Measurements from ENCODE around the gene ABCA13. TPM values are rescaled to one million over a fixed set of nuclear protein-coding genes. Genes with fewer than 3 reads are reported as not detected.

Gene ABCA13
- total RNA-seq, 1 experiment from 2014 or later, result 1.7 TPM

DNA sequence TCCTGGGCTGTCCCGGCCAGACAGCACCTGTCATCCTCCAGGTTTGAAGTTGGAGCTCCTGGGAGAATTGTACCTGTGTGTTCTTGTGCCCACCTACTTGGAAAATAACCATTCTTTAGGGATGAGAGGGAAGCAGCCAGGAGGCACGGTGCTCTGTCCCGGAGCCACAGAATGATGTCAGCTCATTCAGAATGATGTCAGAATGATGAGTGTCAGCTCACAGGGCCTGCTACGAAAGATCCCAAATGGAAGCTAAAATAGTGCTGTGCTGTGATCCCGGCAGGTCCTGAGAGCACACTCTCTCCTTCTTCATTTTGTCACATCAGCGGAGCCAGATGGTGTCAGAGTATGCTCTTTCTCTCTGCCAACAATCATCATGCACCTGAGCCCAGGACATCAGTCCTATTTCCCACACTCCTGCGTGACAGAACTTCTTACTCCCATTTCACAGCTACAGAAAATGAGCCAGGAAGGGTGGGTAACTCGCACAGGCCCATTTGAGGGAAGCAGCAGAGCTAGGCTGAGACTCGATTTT, 8.3 kb downstream of the ABCA13 start:
- intact Hi-C loops (cut with micrococcal nuclease; ENCODE audit: unreplicated experiment), result no loop called here
- CTCF ChIA-PET, result no interaction called here
- POLR2A ChIA-PET, result no interaction called here

DNA sequence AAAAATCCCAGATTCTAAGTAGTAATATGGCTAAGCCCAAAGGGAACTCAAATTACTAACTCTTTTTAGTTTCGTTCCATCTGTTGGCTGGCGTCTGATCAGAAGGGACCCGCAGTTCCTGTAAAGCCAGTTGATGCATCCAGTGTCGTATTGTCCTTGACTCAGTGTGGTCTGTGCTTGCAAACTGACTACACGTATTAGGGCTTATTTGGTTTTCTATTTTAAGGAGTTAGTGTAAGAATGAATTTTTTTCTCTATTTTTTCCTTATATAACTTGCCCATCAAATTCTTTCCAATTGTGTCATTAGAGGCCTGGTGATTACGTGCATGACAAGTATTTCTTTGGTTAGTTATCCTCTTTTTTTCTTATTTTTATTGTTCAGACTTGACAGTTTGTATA, 9.7 kb downstream of the ABCA13 start:
- in situ Hi-C loops (cut with HindIII; ENCODE audit: low pct_unique_long_range_greater_than_20kb, low sequenced_read_pairs) (no loop called here), intact Hi-C loops (cut with micrococcal nuclease; ENCODE audit: unreplicated experiment) (no loop called here)
- ATAC-seq (no peak), DNase-seq (ENCODE audit: low read depth, low spot score) (no peak)
- no peaks in the 10 kb centered on the region for H3K9me3 ChIP-seq (ENCODE audit: control insufficient read depth, insufficient read depth, low read depth, low read length)
- TF ChIP-seq SIN3A (IDR thresholded peaks at IDR 0.05; ENCODE audit: borderline replicate concordance, insufficient read depth, low read depth, low read length) (no peak), TCF7L2 (IDR thresholded peaks at IDR 0.05; ENCODE audit: low read depth, low read length) (no peak), POLR2AphosphoS5 (IDR thresholded peaks at IDR 0.05; ENCODE audit: low read depth, low read length) (no peak)
- TF ChIP-seq, protein P1, sequence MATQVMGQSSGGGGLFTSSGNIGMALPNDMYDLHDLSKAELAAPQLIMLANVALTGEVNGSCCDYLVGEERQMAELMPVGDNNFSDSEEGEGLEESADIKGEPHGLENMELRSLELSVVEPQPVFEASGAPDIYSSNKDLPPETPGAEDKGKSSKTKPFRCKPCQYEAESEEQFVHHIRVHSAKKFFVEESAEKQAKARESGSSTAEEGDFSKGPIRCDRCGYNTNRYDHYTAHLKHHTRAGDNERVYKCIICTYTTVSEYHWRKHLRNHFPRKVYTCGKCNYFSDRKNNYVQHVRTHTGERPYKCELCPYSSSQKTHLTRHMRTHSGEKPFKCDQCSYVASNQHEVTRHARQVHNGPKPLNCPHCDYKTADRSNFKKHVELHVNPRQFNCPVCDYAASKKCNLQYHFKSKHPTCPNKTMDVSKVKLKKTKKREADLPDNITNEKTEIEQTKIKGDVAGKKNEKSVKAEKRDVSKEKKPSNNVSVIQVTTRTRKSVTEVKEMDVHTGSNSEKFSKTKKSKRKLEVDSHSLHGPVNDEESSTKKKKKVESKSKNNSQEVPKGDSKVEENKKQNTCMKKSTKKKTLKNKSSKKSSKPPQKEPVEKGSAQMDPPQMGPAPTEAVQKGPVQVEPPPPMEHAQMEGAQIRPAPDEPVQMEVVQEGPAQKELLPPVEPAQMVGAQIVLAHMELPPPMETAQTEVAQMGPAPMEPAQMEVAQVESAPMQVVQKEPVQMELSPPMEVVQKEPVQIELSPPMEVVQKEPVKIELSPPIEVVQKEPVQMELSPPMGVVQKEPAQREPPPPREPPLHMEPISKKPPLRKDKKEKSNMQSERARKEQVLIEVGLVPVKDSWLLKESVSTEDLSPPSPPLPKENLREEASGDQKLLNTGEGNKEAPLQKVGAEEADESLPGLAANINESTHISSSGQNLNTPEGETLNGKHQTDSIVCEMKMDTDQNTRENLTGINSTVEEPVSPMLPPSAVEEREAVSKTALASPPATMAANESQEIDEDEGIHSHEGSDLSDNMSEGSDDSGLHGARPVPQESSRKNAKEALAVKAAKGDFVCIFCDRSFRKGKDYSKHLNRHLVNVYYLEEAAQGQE (IDR thresholded peaks at IDR 0.05; ENCODE audit: insufficient read depth in 1 of 2, low read depth in 2 of 2, low read length in 1 of 2), result no peak
- TF ChIP-seq, protein P2, sequence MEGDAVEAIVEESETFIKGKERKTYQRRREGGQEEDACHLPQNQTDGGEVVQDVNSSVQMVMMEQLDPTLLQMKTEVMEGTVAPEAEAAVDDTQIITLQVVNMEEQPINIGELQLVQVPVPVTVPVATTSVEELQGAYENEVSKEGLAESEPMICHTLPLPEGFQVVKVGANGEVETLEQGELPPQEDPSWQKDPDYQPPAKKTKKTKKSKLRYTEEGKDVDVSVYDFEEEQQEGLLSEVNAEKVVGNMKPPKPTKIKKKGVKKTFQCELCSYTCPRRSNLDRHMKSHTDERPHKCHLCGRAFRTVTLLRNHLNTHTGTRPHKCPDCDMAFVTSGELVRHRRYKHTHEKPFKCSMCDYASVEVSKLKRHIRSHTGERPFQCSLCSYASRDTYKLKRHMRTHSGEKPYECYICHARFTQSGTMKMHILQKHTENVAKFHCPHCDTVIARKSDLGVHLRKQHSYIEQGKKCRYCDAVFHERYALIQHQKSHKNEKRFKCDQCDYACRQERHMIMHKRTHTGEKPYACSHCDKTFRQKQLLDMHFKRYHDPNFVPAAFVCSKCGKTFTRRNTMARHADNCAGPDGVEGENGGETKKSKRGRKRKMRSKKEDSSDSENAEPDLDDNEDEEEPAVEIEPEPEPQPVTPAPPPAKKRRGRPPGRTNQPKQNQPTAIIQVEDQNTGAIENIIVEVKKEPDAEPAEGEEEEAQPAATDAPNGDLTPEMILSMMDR (IDR thresholded peaks at IDR 0.05), result no peak
- H3K27ac ChIP-seq (ENCODE audit: low read length), result no peak overlapping the region
- BruUV-seq (replicated peaks), result no TSS peak
- H3K4me3 ChIP-seq (ENCODE audit: low read depth in 2 of 2, low read length in 2 of 2), result no peak overlapping the region
- ChIA-PET POLR2A (no interaction called here), CTCF (interaction anchor here (0.6 kb wide), 1 partner anchor 45 kb away, joined by 3 read pairs; no protein-coding TSS in a partner anchor)
- no peaks in the 10 kb centered on the region for H3K4me1 ChIP-seq (ENCODE audit: control insufficient read depth, insufficient read depth, low read length)
- no peaks in the 10 kb centered on the region for H3K27me3 ChIP-seq (ENCODE audit: control insufficient read depth, insufficient read depth, low read length)
- no peaks in the 10 kb centered on the region for H3K36me3 ChIP-seq (ENCODE audit: control insufficient read depth, insufficient read depth, low read length)

More for the DNA sequence above, 8.3 kb downstream of the ABCA13 start:
- Histone ChIP-seq H3K4me1 (ENCODE audit: control insufficient read depth, insufficient read depth, low read length) (no peaks in the 10 kb centered on the region), H3K27me3 (ENCODE audit: control insufficient read depth, insufficient read depth, low read length) (no peaks in the 10 kb centered on the region), H3K36me3 (ENCODE audit: control insufficient read depth, insufficient read depth, low read length) (no peaks in the 10 kb centered on the region), H3K27ac (ENCODE audit: low read length) (no peak overlapping the region), H3K9me3 (ENCODE audit: control insufficient read depth, insufficient read depth, low read depth, low read length) (no peaks in the 10 kb centered on the region), H3K4me3 (ENCODE audit: low read depth in 2 of 2, low read length in 2 of 2) (no peak overlapping the region)
- TF ChIP-seq, protein P1 (IDR thresholded peaks at IDR 0.05; ENCODE audit: insufficient read depth in 1 of 2, low read depth in 2 of 2, low read length in 1 of 2), result no peak
- in situ Hi-C loops (cut with HindIII; ENCODE audit: low pct_unique_long_range_greater_than_20kb, low sequenced_read_pairs), result no loop called here
- no TSS peak for BruUV-seq (replicated peaks)
- DNase-seq (ENCODE audit: low read depth, low spot score) (no peak), ATAC-seq (no peak)

All from Panc1 (cell line).